ENCODE results near the gene PLOD2.

The PLOD2 gene

GRCh38 chr3:146100825-146101444 is 60.0 kb downstream of the PLOD2 start:
- DNase-seq, result no peak

- no peak for DNase-seq
Observed at GRCh38 chr3:146100180-146100579, 60.8 kb downstream of the PLOD2 start.

GRCh38 chr3:146099316-146099715 is 61.7 kb downstream of the PLOD2 start:
- DNase-seq, result peak in 1 of 51 donors; percentile 0

- DNase-seq, result no peak
Observed at GRCh38 chr3:146093896-146094295, 67.1 kb downstream of the PLOD2 start.

GRCh38 chr3:146092230-146092629 is 68.8 kb downstream of the PLOD2 start:
- no peak for DNase-seq

GRCh38 chr3:146091397-146091796 is 69.6 kb downstream of the PLOD2 start:
- no peak for DNase-seq

GRCh38 chr3:146090521-146090920 is 70.5 kb downstream of the PLOD2 start:
- DNase-seq, result no peak

- no peak for DNase-seq
Observed at GRCh38 chr3:146088840-146089239, 72.1 kb downstream of the PLOD2 start.

GRCh38 chr3:146087116-146087515 is 73.9 kb downstream of the PLOD2 start:
- DNase-seq, result no peak

GRCh38 chr3:146086211-146086610 is 74.8 kb downstream of the PLOD2 start:
- DNase-seq, result no peak

- no peak for DNase-seq
Observed at GRCh38 chr3:146085678-146086077, 75.3 kb downstream of the PLOD2 start.

- DNase-seq, result no peak
Observed at GRCh38 chr3:146080578-146080977, 80.4 kb downstream of the PLOD2 start.

- no peak for DNase-seq
Observed at GRCh38 chr3:146078031-146078430, 83.0 kb downstream of the PLOD2 start.

GRCh38 chr3:146077181-146077580 is 83.8 kb downstream of the PLOD2 start:
- DNase-seq, result no peak

- no peak for DNase-seq
Observed at GRCh38 chr3:146072824-146073223, 88.2 kb downstream of the PLOD2 start.

- DNase-seq, result no peak
Observed at GRCh38 chr3:146072061-146072460, 88.9 kb downstream of the PLOD2 start.

- no peak for DNase-seq
Observed at GRCh38 chr3:146071632-146072031, 89.4 kb downstream of the PLOD2 start.

GRCh38 chr3:146067048-146067447 is 93.9 kb downstream of the PLOD2 start:
- no peak for DNase-seq

GRCh38 chr3:146065573-146066006 is 95.4 kb downstream of the PLOD2 start:
- peak in 4 of 51 donors; percentile 1 to 60 (median 12) for DNase-seq

GRCh38 chr3:146058241-146058640 is 102.7 kb downstream of the PLOD2 start:
- DNase-seq, result no peak

- no peak for DNase-seq
Observed at GRCh38 chr3:146052791-146053310, 108.1 kb downstream of the PLOD2 start.

- no peak for DNase-seq
Observed at GRCh38 chr3:146052056-146052790, 108.8 kb downstream of the PLOD2 start.

- DNase-seq, result no peak
Observed at GRCh38 chr3:146050691-146051090, 110.3 kb downstream of the PLOD2 start.

All from hypothalamus (tissue), 51 donors.